ENCODE measurements around the gene S100A13. TPM values are rescaled to one million over a fixed set of nuclear protein-coding genes. Genes with fewer than 3 reads are reported as not detected.
A peak's percentile ranks its signal among the peaks of the same experiment; 100 is the strongest.

The S100A13 gene
- total and polyA plus RNA-seq, 3 experiments from 2014 or later = 1.3 to 7.6 (median 5.5) TPM

DNA sequence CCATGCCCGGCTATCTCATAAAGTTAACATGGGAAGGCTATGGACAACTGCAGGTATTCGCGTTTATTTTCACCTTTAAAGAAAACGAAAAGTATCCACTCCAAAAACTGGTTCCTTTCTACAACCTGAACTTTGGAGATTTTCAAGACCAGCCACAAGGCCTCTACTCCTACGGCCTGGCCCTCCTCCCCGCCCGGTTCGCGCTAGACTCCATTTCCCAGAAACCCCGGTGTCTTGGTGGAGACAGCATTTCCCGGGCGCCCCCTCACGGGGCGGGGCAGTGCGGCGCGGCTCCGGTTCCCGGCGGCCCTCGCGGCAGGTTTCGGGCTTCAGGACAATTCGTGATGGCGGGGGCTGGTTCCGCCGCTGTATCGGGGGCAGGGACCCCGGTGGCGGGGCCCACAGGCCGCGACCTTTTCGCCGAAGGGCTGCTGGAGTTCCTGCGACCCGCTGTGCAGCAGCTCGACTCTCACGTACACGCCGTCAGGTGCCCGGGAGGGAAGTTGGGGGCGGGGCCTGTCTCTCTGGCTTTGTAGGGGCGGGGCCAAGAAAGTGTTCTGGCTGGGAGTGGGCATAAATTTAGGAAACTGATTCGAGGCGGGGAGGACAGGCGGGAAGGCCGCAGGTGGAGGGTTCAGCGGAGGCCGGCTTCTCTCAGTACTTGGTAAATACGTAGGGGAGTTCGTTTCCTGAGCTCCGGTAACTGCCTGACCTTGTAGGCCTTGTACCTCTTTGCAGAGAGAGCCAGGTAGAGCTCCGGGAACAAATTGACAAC, 31.3 kb upstream of the S100A13 start, which contains the start of gene SNAPIN:
Gene SNAPIN (plus strand): TSS at position 304 of the 775 bp plus-strand sequence. CDS start 41 bp downstream, at position 345.
- Histone ChIP-seq H3K4me1 (ENCODE audit: insufficient read depth, low read length) (peaks cover 18% of the 10 kb centered on the region), H3K27ac (ENCODE audit: low read depth, low read length) (peak within 1 kb of the TSS; percentile 86), H3K4me3 (ENCODE audit: low read length) (peak within 1 kb of the TSS; percentile 91), H3K27me3 (ENCODE audit: insufficient read depth, low read length, poor library complexity, severe bottlenecking) (no peaks in the 10 kb centered on the region), H3K9me3 (ENCODE audit: low read length) (no peaks in the 10 kb centered on the region), H3K36me3 (ENCODE audit: insufficient read depth, low read length) (peaks cover 25% of the 10 kb centered on the region)
- Mint-ChIP-seq H3K36me3 (peaks cover 6 to 42% (median 8%) of the 10 kb centered on the region in 3 donors), H3K9me3 (no peaks in the 10 kb centered on the region), H3K27me3 (no peaks in the 10 kb centered on the region), H3K27ac (peak within 1 kb of the TSS; percentile 87 to 98 (median 96)), H3K4me3 (peak within 1 kb of the TSS; percentile 94 to 97 (median 96)), H3K4me1 (peaks cover 13 to 21% (median 18%) of the 10 kb centered on the region in 3 donors)
- CTCF ChIA-PET = interaction anchor here (0.6 to 2.0 kb wide), 4 partner anchors 11 to 71 kb away, joined by 3 to 8 read pairs (median 4); partner anchors contain the start of genes CHTOP and ILF2
- DNase-seq = peak; percentile 82 to 91 (median 84)
- POLR2A ChIA-PET = interaction anchor here (0.6 to 1.7 kb wide), 6 partner anchors 9 to 117 kb away, joined by 3 to 18 read pairs (median 3); partner anchors contain the start of genes CHTOP, ILF2 and SLC27A3

DNA sequence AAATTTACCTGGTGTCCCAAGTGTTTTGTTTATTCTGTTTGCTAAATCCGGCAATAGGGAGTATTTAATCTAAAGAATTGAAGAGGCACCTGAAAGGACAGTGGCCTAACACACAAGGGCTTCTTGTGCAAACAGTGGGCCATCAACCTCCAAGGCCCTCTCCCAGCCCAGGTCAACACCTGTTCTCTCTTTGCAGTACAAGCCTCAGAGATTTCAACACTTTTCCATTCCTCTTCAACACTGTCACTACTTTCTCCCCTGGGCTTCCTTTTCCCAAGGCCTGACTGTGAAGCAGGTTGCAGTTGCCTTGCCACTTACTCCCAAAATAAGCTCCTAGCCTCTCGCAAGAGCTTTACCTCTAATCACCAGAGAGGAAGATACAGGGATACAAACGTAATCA, 28.0 kb upstream of the S100A13 start:
- no peak for DNase-seq
- Mint-ChIP-seq H3K27ac (peak overlapping the region in 1 of 8 donors; percentile 38), H3K36me3 (peaks cover 0 to 11% (median 0%) of the 10 kb centered on the region in 3 donors), H3K4me3 (no peak overlapping the region), H3K9me3 (no peaks in the 10 kb centered on the region), H3K27me3 (peaks cover 0 to 2% of the 10 kb centered on the region in 2 donors), H3K4me1 (peaks cover 13 to 18% (median 17%) of the 10 kb centered on the region in 3 donors)
- Histone ChIP-seq H3K27ac (ENCODE audit: low read depth, low read length) (no peak overlapping the region), H3K36me3 (ENCODE audit: insufficient read depth, low read length) (no peaks in the 10 kb centered on the region), H3K4me1 (ENCODE audit: insufficient read depth, low read length) (peaks cover 21% of the 10 kb centered on the region), H3K27me3 (ENCODE audit: insufficient read depth, low read length, poor library complexity, severe bottlenecking) (no peaks in the 10 kb centered on the region), H3K9me3 (ENCODE audit: low read length) (no peaks in the 10 kb centered on the region), H3K4me3 (ENCODE audit: low read length) (no peak overlapping the region)
- ChIA-PET CTCF (no interaction called here), POLR2A (interaction anchor here (0.7 kb wide), 1 partner anchor 1396 kb away, joined by 5 read pairs; no protein-coding TSS in a partner anchor)

DNA sequence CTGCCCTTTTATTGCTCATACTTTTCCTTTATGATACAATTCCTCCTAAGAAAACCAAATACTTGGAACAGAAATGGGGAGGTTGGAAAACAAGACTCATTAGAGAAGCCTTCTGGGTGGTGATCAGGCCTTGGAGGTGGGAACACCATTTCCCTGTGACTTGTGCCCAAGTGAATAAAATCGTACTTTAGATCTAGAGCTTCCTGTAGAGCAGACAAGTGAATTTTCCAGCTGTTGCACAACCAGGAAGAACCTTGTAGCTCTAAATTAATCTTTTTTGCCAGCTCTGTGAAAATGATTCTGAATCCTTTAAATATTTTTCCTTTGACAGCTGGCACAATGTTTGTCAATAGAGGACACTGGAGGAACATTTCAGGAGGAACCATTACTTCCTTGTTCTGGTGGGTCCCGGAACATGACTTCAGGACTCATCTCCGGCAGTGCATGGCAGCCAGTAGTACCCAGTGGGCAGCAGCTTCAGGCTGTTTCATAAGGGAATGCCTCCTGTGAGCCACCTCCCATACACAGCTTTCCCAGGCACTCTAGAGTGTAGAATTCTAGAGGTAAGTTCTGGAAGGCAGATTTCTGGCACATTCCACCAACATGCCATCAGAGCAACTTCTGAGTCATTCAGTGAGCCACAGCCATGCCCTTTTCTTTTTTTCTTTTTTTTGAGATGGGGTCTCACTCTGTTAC, 25.6 kb upstream of the S100A13 start:
- no peaks in the 10 kb centered on the region for H3K36me3 Mint-ChIP-seq
- no peak for DNase-seq
- CTCF ChIA-PET = interaction anchor here (1.4 kb wide), 1 partner anchor 142 kb away, joined by 3 read pairs; no protein-coding TSS in a partner anchor

DNA sequence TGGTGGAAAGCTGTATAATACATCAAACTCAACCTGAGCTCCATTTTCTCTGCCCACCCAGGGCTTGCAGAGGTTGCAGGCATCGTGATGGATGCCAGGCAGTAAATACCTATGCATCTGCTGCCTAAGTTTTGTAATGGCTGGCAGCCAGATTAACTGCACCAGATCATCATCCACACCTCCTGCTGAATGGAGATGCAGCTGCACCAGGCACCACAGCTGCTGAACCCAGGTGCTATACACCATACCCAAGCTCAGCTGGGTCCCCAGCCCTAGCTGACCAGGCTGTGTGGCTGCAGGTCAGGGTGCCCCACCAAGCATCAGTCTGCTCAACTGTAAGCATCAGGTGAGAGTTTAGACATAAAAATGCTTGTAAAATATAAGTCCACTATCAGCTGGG, 24.5 kb upstream of the S100A13 start:
- peaks cover 25% of the 10 kb centered on the region for H3K4me1 ChIP-seq (ENCODE audit: insufficient read depth, low read length)
- H3K27ac ChIP-seq (ENCODE audit: low read depth, low read length) = no peak overlapping the region
- no peaks in the 10 kb centered on the region for H3K27me3 ChIP-seq (ENCODE audit: insufficient read depth, low read length, poor library complexity, severe bottlenecking)
- H3K36me3 Mint-ChIP-seq = peaks cover 0 to 7% (median 0%) of the 10 kb centered on the region in 3 donors
- no peak overlapping the region for H3K4me3 Mint-ChIP-seq
- DNase-seq = no peak
- H3K27ac Mint-ChIP-seq = no peak overlapping the region
- no peaks in the 10 kb centered on the region for H3K9me3 ChIP-seq (ENCODE audit: low read length)
- H3K36me3 ChIP-seq (ENCODE audit: insufficient read depth, low read length) = no peaks in the 10 kb centered on the region
- peaks cover 21 to 29% (median 27%) of the 10 kb centered on the region in 3 donors for H3K4me1 Mint-ChIP-seq
- no peak overlapping the region for H3K4me3 ChIP-seq (ENCODE audit: low read length)
- ChIA-PET POLR2A (interaction anchor here (0.6 to 1.0 kb wide), 2 partner anchors 9 to 11 kb away, joined by 3 to 6 read pairs; no protein-coding TSS in a partner anchor), CTCF (interaction anchor here (0.8 to 1.4 kb wide), 3 partner anchors 9 to 141 kb away, joined by 3 read pairs; no protein-coding TSS in a partner anchor)
- peaks cover 0 to 2% of the 10 kb centered on the region in 2 donors for H3K27me3 Mint-ChIP-seq
- H3K9me3 Mint-ChIP-seq = no peaks in the 10 kb centered on the region

More for the DNA sequence above, 25.6 kb upstream of the S100A13 start:
- H3K4me3 Mint-ChIP-seq = peak overlapping the region in 1 of 7 donors; percentile 48
- no peak overlapping the region for H3K27ac ChIP-seq (ENCODE audit: low read depth, low read length)
- H3K27me3 ChIP-seq (ENCODE audit: insufficient read depth, low read length, poor library complexity, severe bottlenecking) = no peaks in the 10 kb centered on the region
- POLR2A ChIA-PET = interaction anchor here (1.0 kb wide), 2 partner anchors 10 to 18 kb away, joined by 3 to 4 read pairs; no protein-coding TSS in a partner anchor
- no peaks in the 10 kb centered on the region for H3K9me3 Mint-ChIP-seq
- H3K4me3 ChIP-seq (ENCODE audit: low read length) = no peak overlapping the region
- peak overlapping the region in 1 of 8 donors; percentile 79 for H3K27ac Mint-ChIP-seq
- peaks cover 0 to 2% of the 10 kb centered on the region in 2 donors for H3K27me3 Mint-ChIP-seq
- H3K9me3 ChIP-seq (ENCODE audit: low read length) = no peaks in the 10 kb centered on the region
- no peaks in the 10 kb centered on the region for H3K36me3 ChIP-seq (ENCODE audit: insufficient read depth, low read length)
- peaks cover 13 to 17% (median 16%) of the 10 kb centered on the region in 3 donors for H3K4me1 Mint-ChIP-seq
- peaks cover 28% of the 10 kb centered on the region for H3K4me1 ChIP-seq (ENCODE audit: insufficient read depth, low read length)

DNA sequence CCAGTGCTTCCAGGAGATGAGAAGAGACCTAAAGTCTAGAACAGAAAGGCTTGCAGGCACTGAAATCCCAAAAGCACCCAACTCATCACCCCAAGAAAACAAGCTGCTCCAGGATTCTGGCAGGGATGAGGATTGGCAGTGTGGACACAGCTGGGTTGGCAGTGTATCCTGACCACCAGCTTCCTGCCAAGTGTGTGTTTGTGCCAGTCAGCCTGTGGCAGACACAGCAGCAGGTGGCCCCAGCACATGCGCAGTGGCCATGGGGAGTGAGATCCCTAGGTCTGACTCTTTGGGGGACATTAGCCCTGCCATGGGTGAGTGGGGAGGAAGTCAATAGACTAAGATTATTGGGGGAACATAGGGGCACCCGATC, 22.5 kb upstream of the S100A13 start:
- peaks cover 0 to 2% of the 10 kb centered on the region in 2 donors for H3K27me3 Mint-ChIP-seq
- no peaks in the 10 kb centered on the region for H3K27me3 ChIP-seq (ENCODE audit: insufficient read depth, low read length, poor library complexity, severe bottlenecking)
- CTCF ChIA-PET = interaction anchor here (1.0 kb wide), 1 partner anchor 117 kb away, joined by 3 read pairs; no protein-coding TSS in a partner anchor
- POLR2A ChIA-PET = no interaction called here
- peak overlapping the region in 2 of 7 donors; percentile 51 to 69 for H3K4me3 Mint-ChIP-seq
- H3K36me3 Mint-ChIP-seq = peaks cover 4 to 27% (median 6%) of the 10 kb centered on the region in 3 donors
- H3K4me1 Mint-ChIP-seq = peaks cover 37 to 46% (median 46%) of the 10 kb centered on the region in 3 donors
- peak overlapping the region; percentile 4 to 96 (median 87) for H3K27ac Mint-ChIP-seq
- H3K9me3 ChIP-seq (ENCODE audit: low read length) = no peaks in the 10 kb centered on the region
- peak overlapping the region; percentile 1 for H3K4me3 ChIP-seq (ENCODE audit: low read length)
- H3K36me3 ChIP-seq (ENCODE audit: insufficient read depth, low read length) = peaks cover 12% of the 10 kb centered on the region
- H3K27ac ChIP-seq (ENCODE audit: low read depth, low read length) = no peak overlapping the region
- no peaks in the 10 kb centered on the region for H3K9me3 Mint-ChIP-seq
- H3K4me1 ChIP-seq (ENCODE audit: insufficient read depth, low read length) = peaks cover 25% of the 10 kb centered on the region
- DNase-seq = no peak

DNA sequence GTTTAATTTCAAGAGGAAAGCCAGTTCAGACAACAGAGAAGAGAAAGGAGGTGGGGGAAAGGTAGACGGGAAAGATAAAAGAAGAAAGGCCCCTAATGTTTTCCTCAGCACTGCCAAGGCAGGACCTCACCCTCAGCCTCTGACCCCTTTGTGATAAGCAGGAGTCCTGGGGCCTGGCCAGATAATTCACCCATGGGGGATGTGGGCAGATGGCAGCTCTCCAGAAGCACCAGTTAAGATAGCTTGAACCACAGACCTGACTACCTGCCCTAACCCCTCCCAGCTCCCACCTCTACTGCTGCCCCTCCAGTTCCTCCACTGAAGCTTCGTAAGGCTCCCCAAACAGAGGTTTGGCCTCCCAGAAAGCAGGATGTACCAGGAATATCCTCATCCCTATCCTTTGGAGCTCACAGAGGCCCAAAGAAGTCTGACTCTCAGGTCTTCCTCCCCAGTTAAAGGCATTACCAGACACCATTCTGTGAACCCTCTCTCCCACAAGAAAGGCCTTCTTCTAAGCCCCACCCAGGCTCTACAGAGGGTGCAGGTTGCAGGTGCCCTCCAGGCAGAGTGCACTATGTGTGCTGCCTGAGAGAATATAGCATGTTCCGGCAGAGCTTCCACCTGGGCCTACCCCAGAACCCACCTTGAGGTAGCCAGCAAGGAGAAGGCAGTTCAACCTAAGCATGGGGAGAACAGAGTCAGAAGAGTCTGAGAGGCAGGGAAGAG, 22.0 kb upstream of the S100A13 start:
- no peaks in the 10 kb centered on the region for H3K9me3 Mint-ChIP-seq
- peak overlapping the region in 5 of 7 donors; percentile 12 to 69 (median 33) for H3K4me3 Mint-ChIP-seq

More for the DNA sequence above, 22.0 kb upstream of the S100A13 start:
- Histone ChIP-seq H3K27me3 (ENCODE audit: insufficient read depth, low read length, poor library complexity, severe bottlenecking) (no peaks in the 10 kb centered on the region), H3K27ac (ENCODE audit: low read depth, low read length) (no peak overlapping the region), H3K4me1 (ENCODE audit: insufficient read depth, low read length) (peaks cover 25% of the 10 kb centered on the region), H3K36me3 (ENCODE audit: insufficient read depth, low read length) (peaks cover 18% of the 10 kb centered on the region), H3K4me3 (ENCODE audit: low read length) (peak overlapping the region; percentile 1), H3K9me3 (ENCODE audit: low read length) (no peaks in the 10 kb centered on the region)
- Mint-ChIP-seq H3K27ac (peak overlapping the region; percentile 4 to 96 (median 88)), H3K4me1 (peaks cover 39 to 52% (median 51%) of the 10 kb centered on the region in 3 donors), H3K27me3 (peaks cover 0 to 2% of the 10 kb centered on the region in 2 donors), H3K36me3 (peaks cover 4 to 32% (median 6%) of the 10 kb centered on the region in 3 donors)
- DNase-seq = peak in 1 of 5 donors; percentile 60
- CTCF ChIA-PET = interaction anchor here (1.0 kb wide), 2 partner anchors 116 to 117 kb away, joined by 3 read pairs; no protein-coding TSS in a partner anchor
- POLR2A ChIA-PET = interaction anchor here (0.5 to 0.9 kb wide), 2 partner anchors 9 to 1935 kb away, joined by 4 read pairs; no protein-coding TSS in a partner anchor
